ENCODE results near the gene RPS19BP1. TPM values are rescaled to one million over a fixed set of nuclear protein-coding genes. Genes with fewer than 3 reads are reported as not detected.

Gene RPS19BP1
- polyA plus RNA-seq, 1 donor = 50.8 TPM

GRCh38 chr22:39559456-39560105, 27.0 kb upstream of the RPS19BP1 start:
- DNase-seq (ENCODE audit: low read depth) = no peak

DNA sequence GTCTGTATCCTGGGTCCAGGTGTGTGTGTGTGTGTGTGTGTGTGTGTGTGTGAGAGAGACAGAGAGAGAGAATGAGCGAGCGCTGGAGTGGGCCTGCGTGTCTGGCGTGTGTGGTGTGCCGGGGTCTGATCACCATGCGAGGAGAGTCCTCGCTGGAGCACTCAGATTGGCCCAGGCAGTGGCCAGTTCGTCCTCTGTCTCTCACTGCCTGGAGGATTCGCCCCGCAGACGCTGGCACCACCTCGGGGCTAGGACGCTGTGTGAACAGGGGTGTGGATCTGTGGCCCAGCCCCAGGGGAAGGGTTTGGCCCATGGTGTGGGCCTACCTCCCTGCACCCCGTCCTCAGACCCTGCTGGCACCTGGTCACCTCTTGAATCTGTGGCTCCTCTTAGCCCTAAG, 26.4 kb upstream of the RPS19BP1 start:
- no peak for DNase-seq (ENCODE audit: low read depth)

GRCh38 chr22:39558254-39558727, 25.7 kb upstream of the RPS19BP1 start:
- DNase-seq (ENCODE audit: low read depth) = no peak

DNA sequence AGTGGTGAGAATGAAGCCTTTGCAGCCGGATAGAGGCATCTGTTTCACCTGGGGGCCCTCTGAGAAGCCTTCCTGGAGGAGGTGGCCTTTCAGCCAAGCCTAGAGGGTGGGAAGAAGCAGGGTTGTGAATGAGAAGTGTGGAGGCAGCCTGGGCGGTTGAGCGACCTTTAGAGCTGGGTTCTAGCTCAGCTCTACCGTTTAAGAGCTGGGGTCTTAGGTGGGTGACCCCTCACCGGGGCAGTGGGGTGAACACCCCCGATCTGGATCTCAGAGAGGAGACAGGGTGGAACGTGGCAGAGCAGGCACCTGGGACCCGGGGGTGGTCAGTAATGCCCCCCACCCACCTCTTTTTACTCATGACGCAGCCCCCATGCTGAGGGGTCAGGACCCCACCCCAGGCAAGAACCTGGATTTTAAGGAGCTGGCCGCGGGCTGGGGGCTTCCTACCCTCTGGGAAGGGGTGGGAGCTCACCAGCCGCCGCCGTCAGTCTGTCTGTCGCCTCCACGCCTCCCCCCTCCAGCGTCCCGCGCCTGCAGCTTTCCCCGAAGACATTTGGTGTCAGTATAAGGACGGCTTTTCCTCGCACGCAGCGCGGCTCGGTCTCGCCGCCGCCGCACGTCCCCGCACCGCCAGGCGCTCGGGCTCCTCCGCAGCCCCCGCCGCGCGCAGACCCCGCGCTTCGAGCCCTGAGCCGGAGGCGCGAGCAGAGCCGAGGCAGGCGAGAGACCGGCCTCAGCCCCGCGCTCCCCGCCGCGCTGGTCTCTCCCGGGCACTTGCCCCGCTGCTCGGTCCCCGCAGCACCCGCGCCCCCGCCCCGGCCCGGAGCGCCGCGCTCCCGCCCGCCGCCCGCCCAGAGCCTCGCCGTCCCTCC, 24.7 kb upstream of the RPS19BP1 start:
- no peak for DNase-seq (ENCODE audit: low read depth)

- no peak for DNase-seq (ENCODE audit: low read depth)
Measured at GRCh38 chr22:39554151-39554550, 21.6 kb upstream of the RPS19BP1 start.

DNA sequence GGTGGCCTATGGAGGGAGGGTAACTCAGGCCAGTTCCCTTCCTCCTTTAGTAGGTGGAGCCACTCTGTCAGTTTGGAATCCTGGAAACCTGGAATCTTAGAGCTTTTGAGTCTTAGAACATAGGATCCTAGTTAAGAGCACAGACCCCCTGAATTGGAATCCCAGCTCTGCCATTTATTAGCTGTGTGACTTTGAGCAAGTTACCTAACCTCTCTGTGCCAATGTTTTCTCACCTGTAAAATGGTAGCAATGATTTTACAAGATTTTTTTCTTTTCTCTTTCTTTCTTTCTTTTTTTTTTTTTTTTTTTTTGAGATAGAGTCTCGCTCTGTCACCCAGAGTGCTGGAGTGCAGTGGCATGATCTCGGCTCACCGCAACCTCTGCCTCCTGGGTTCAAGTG, 20.9 kb upstream of the RPS19BP1 start:
- no peak for DNase-seq (ENCODE audit: low read depth)

GRCh38 chr22:39547587-39547947, 15.0 kb upstream of the RPS19BP1 start:
- no peak for DNase-seq (ENCODE audit: low read depth)

DNA sequence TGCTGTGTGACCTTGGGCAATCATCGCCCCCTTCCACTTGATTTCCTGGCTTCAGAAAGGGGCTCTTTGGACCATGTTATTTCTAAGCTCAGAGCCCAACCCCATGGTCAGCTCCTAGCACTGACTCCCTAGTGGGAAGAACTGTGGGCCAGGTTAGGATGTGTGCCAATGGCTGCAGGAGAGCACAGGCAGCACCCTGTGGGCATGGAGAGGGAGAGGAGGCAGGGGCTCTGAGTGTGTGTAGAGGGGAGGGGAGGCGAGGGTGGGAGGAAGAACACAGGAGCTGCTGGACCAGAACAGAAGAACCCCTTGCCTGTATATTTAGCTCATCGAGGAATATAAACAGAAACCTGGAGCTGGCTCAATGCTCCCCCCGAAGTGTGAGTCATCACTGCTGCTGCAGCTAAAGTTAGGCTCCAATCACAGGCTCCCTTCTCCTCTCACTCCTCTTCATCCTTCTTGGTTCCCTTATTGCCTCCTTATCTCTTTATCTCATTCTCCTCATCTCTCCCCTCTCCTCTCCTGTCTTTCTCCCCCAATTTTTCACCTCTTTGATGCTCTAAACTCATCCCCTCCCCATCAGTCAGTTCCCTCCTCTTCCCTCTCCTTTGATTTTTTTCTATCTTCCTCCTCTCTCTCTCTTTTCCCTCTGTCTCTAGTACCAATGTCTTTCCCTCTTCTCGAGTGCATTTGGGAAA, 14.5 kb upstream of the RPS19BP1 start:
- DNase-seq (ENCODE audit: low read depth) = no peak

GRCh38 chr22:39545386-39546365, 13.1 kb upstream of the RPS19BP1 start:
- no peak for DNase-seq (ENCODE audit: low read depth)

DNA sequence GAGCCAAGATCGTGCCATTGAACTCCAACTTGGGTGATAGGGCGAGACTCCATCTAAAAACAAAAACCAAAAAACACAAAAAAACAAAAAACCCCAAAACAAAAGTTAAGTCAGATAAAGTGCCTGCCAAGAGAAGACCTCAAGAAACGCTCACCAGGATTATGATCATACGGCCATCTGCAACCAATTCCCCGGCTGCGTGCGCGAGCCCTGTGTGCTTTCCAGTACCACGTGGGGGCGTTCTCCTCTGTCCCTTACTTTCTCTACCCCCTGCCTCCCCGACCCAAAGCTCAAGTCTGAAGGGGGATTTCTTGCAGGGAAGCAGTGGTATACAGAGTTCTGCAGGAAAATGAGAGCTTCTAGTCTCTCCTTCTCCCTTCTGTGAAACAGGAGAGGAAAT, 10.5 kb upstream of the RPS19BP1 start:
- no peak for DNase-seq (ENCODE audit: low read depth)

DNA sequence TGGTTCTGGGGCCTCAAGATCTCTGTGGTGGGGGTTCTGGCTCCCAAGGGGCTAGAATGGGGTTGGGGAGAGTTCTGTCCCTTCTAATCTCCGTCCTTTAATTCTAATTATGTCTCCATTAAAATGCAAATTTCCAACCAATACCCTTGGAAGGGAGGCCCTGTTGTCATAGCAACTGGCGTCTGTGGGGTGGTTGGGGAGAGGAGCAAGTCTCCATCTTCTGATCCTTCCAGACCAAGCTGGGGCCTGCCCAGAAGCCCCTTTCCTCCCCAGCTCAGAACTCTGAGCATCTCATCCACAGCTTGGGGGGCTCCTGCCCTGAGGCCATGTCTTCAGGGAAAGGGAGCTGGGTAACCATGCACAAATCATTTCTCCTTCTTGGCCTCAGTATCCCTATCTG, 5.4 kb upstream of the RPS19BP1 start:
- no peak for DNase-seq (ENCODE audit: low read depth)

DNA sequence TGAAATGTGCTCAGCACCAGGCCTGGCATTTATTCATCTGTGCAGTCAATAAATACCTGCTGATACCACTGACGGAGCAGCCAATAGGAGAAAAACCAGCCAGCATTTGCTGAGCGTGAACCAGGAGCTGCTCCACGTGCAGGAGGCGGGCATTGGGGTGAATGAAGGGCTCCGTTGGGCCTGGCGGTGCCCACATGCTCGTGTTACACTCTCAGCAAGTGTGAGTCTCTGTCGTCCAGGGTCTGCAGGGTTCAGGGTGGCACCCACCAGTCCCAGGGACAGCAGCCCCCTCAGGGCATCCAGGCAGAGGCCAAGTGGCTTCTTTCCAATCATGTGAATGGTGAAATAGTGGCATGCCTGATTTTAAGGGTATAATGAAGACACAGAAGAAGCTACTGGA, 4.2 kb upstream of the RPS19BP1 start:
- DNase-seq (ENCODE audit: low read depth) = no peak

DNA sequence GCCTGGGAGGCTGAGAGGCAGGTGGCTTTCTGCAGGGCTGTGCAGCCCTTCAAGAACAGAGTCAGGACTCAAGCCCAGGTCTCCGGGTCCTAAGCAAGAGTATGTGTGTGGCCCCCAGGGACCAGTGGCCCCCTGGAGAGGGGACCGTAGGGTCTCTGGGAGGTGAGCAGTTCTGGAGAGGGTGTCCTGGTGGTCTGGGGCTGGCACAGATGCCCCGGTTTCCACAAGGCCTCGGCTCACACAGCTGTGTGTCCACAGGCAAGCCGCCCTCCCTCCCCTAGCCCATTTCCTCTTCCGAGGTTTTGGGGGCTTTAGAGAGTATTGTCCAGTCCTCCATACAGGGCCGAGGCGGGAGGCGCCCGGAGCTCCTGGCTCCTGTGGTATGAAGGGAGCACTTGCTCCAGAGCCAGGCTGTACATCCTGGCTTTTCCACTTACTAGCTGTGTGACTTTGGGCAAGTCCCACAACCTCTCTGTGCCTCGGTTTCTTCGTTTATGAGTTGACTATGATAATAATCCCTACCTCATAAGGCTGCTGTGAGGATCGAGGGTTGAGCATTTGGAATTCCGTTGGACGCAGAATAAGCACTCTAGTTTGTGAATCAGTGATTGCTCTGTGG, 3.4 kb upstream of the RPS19BP1 start:
- DNase-seq (ENCODE audit: low read depth) = no peak

GRCh38 chr22:39535357-39535725, 2.8 kb upstream of the RPS19BP1 start:
- DNase-seq (ENCODE audit: low read depth) = no peak

GRCh38 chr22:39534591-39535356, 2.2 kb upstream of the RPS19BP1 start:
- DNase-seq (ENCODE audit: low read depth) = no peak

DNA sequence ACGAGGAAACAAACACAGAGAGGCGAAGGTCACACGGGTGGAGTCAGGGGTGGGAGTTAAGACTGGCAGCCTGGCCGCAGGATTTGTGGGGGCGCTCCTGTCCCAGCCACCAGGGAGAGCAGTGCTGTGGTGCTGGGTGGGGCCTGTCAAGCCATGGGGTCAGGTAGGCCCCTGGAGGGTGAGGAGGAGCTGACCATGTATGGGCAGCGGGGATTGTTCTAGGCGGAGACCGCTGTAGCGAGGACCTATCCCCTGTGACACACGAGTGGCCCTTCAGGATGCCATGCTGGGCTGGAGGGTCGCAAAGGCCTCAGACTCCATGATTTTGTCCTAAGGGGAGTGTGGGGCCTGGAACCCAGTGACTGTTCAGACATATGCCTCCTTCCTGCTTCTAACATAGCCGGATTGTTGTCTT, 1.6 kb upstream of the RPS19BP1 start:
- DNase-seq (ENCODE audit: low read depth) = no peak

GRCh38 chr22:39530692-39531331, 1.7 kb downstream of the RPS19BP1 start:
- no peak for DNase-seq (ENCODE audit: low read depth)

DNA sequence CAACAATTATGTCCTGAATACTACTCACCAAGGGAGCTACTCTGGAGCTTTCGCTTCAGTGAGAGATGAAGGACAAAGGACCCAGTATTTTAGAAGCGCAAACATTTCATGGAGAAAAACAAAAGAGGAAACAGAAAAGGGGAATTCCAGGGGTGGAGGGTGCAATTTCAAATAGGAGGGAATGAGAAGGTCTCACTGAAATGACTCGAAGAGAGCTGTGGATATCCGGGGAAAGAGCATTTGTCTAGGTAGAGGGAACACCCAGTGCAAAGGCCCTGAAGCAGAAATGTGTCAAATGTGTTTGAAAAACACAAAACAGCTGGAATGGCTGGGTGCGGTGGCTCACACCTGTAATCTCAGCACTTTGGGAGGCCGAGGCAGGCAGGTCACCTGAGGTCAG, 2.4 kb downstream of the RPS19BP1 start:
- DNase-seq (ENCODE audit: low read depth) = no peak

- no peak for DNase-seq (ENCODE audit: low read depth)
Measured at GRCh38 chr22:39529487-39529851, 3.1 kb downstream of the RPS19BP1 start.
